Vagina (tissue), 2 donors: ENCODE data around the gene TSC2.
"Not testable (repeated sequence)": the region's sequence is repeated elsewhere in the genome, so short reads cannot be mapped to it uniquely, and the experiment has no call there.

Experiments
- POLR2A ChIP-seq, 2 donors: fragments of 450-650 bp; IDR thresholded peaks; one replicate each; pipeline ENCODE4 v1.6.1; 2017; ENCODE audit warnings: antibody characterized with exemption in 2 of 2, mild to moderate bottlenecking in 2 of 2, moderate library complexity in 2 of 2
- POLR2AphosphoS5 ChIP-seq, 2 donors: sonication (generic); formaldehyde crosslinking; IDR thresholded peaks; one replicate each; pipeline ENCODE4 v1.9.0; 2017; ENCODE audit warnings: antibody characterized with exemption in 2 of 2, mild to moderate bottlenecking in 2 of 2, low read depth in 1 of 2; ENCODE audit not compliant: insufficient read depth in 1 of 2
- TF ChIP-seq, protein P1 (sequence below), 3 experiments: fragments of 450-650 bp in 2 of 3; fragments of 200-600 bp in 1 of 3; sonication (generic) in 1 of 3; IDR thresholded peaks; one replicate each; pipeline ENCODE4 v1.5.1; 2017 to 2019; ENCODE audit warnings: antibody characterized with exemption in 3 of 3, mild to moderate bottlenecking in 2 of 3, moderate library complexity in 2 of 3

DNA sequence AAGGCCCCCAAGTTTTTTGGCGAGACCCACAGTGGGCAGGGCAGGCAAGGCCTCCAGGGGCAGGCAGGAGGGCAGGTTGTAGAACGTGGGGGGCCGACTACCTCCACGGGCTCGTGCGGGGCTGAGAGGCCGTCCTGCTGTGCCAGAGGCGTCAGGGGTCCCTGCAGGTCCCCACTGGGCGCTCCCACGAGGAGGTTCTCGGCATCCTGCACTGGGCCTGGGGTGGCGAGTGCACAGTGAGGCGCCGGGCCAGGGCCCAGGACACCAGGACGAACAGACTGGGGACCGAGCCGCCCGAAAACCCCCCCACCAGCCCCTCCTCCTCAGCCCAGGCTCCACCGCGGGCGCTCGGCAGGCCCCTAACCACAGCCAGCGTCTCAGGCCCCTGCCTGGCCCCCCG lies 68.6 kb downstream of the TSC2 start:
- TF ChIP-seq, protein P1, sequence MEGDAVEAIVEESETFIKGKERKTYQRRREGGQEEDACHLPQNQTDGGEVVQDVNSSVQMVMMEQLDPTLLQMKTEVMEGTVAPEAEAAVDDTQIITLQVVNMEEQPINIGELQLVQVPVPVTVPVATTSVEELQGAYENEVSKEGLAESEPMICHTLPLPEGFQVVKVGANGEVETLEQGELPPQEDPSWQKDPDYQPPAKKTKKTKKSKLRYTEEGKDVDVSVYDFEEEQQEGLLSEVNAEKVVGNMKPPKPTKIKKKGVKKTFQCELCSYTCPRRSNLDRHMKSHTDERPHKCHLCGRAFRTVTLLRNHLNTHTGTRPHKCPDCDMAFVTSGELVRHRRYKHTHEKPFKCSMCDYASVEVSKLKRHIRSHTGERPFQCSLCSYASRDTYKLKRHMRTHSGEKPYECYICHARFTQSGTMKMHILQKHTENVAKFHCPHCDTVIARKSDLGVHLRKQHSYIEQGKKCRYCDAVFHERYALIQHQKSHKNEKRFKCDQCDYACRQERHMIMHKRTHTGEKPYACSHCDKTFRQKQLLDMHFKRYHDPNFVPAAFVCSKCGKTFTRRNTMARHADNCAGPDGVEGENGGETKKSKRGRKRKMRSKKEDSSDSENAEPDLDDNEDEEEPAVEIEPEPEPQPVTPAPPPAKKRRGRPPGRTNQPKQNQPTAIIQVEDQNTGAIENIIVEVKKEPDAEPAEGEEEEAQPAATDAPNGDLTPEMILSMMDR (IDR thresholded peaks at IDR 0.05): not testable (repeated sequence)
- not testable (repeated sequence) for TF ChIP-seq POLR2A (IDR thresholded peaks at IDR 0.05); POLR2AphosphoS5 (IDR thresholded peaks at IDR 0.05; ENCODE audit: insufficient read depth in 1 of 2, low read depth in 1 of 2)
